ENCODE data around the gene NFAT5. TPM values are rescaled to one million over a fixed set of nuclear protein-coding genes. Genes with fewer than 3 reads are reported as not detected.

NFAT5 gene
- total RNA-seq, 2 experiments from 2014 or later, result 6.7 to 29.7 TPM

- no peaks in the 10 kb centered on the region for H3K9me2 ChIP-seq (ENCODE audit: insufficient read depth, low read length)
- no TSS peak for BruUV-seq (replicated peaks)
- H3K79me2 ChIP-seq (ENCODE audit: insufficient read depth, low read depth, low read length), result no peaks in the 10 kb centered on the region
- H4K20me1 ChIP-seq (ENCODE audit: insufficient read depth, low read length), result no peaks in the 10 kb centered on the region
- ChIA-PET POLR2A (interaction anchor here (0.7 kb wide), 1 partner anchor 1842 kb away, joined by 7 read pairs; no protein-coding TSS in a partner anchor), CTCF (ENCODE audit: unreplicated experiment) (no interaction called here)
- H3K36me3 ChIP-seq (ENCODE audit: insufficient read depth, low read length), result peaks cover 53% of the 10 kb centered on the region
- H3K4me3 ChIP-seq (ENCODE audit: low read depth, low read length, poor library complexity, severe bottlenecking), result no peak overlapping the region
- no peak overlapping the region for H3K27ac ChIP-seq (ENCODE audit: low read depth, low read length, poor library complexity, severe bottlenecking)
- TF ChIP-seq EZH2phosphoT487 (IDR thresholded peaks at IDR 0.05; ENCODE audit: borderline replicate concordance, low read depth, low read length), result no peak
- TF ChIP-seq CTCF (conservative IDR thresholded peaks at IDR 0.05; ENCODE audit: low read length), result no peak
- H3K4me2 ChIP-seq (ENCODE audit: low read length), result no peak overlapping the region
- H3K9me3 ChIP-seq (ENCODE audit: low read length), result no peaks in the 10 kb centered on the region
- intact Hi-C loops (cut with micrococcal nuclease; ENCODE audit: unreplicated experiment), result no loop called here
- no peaks in the 10 kb centered on the region for H3K4me1 ChIP-seq (ENCODE audit: insufficient read depth, low read length, poor library complexity, severe bottlenecking)
- no peak overlapping the region for H2AFZ ChIP-seq (ENCODE audit: low read length)
- DNase-seq (ENCODE audit: low spot score), result no peak
Measured at GRCh38 chr16:69672998-69673713, 107.4 kb downstream of the NFAT5 start.

- Histone ChIP-seq H2AFZ (ENCODE audit: low read length) (no peak overlapping the region), H3K27ac (ENCODE audit: low read depth, low read length, poor library complexity, severe bottlenecking) (no peak overlapping the region), H3K4me2 (ENCODE audit: low read length) (no peak overlapping the region), H3K79me2 (ENCODE audit: insufficient read depth, low read depth, low read length) (no peaks in the 10 kb centered on the region), H3K9me2 (ENCODE audit: insufficient read depth, low read length) (no peaks in the 10 kb centered on the region), H3K36me3 (ENCODE audit: insufficient read depth, low read length) (peaks cover 66% of the 10 kb centered on the region), H3K4me1 (ENCODE audit: insufficient read depth, low read length, poor library complexity, severe bottlenecking) (no peaks in the 10 kb centered on the region), H3K9me3 (ENCODE audit: low read length) (no peaks in the 10 kb centered on the region), H4K20me1 (ENCODE audit: insufficient read depth, low read length) (no peaks in the 10 kb centered on the region), H3K4me3 (ENCODE audit: low read depth, low read length, poor library complexity, severe bottlenecking) (no peak overlapping the region)
- no peak for DNase-seq (ENCODE audit: low spot score)
- TF ChIP-seq EZH2phosphoT487 (IDR thresholded peaks at IDR 0.05; ENCODE audit: borderline replicate concordance, low read depth, low read length) (no peak), CTCF (conservative IDR thresholded peaks at IDR 0.05; ENCODE audit: low read length) (no peak)
- CTCF ChIA-PET (ENCODE audit: unreplicated experiment), result no interaction called here
- POLR2A ChIA-PET, result interaction anchor here (0.6 to 0.8 kb wide), 2 partner anchors 10 to 19 kb away, joined by 3 read pairs; no protein-coding TSS in a partner anchor
- intact Hi-C loops (cut with micrococcal nuclease; ENCODE audit: unreplicated experiment), result no loop called here
- no TSS peak for BruUV-seq (replicated peaks)
Measured at GRCh38 chr16:69680358-69680757, 114.6 kb downstream of the NFAT5 start.

GRCh38 chr16:69688589-69688988, 122.8 kb downstream of the NFAT5 start:
- no peak overlapping the region for H3K27ac ChIP-seq (ENCODE audit: low read depth, low read length, poor library complexity, severe bottlenecking)
- no peaks in the 10 kb centered on the region for H3K9me3 ChIP-seq (ENCODE audit: low read length)
- H3K9me2 ChIP-seq (ENCODE audit: insufficient read depth, low read length), result no peaks in the 10 kb centered on the region
- H3K4me2 ChIP-seq (ENCODE audit: low read length), result no peak overlapping the region
- intact Hi-C loops (cut with micrococcal nuclease; ENCODE audit: unreplicated experiment), result no loop called here
- peaks cover 13% of the 10 kb centered on the region for H3K4me1 ChIP-seq (ENCODE audit: insufficient read depth, low read length, poor library complexity, severe bottlenecking)
- POLR2A ChIA-PET, result interaction anchor here (0.6 to 1.1 kb wide), 3 partner anchors 13 to 115 kb away, joined by 3 to 5 read pairs (median 4); no protein-coding TSS in a partner anchor
- H3K4me3 ChIP-seq (ENCODE audit: low read depth, low read length, poor library complexity, severe bottlenecking), result no peak overlapping the region
- TF ChIP-seq EZH2phosphoT487 (IDR thresholded peaks at IDR 0.05; ENCODE audit: borderline replicate concordance, low read depth, low read length), result no peak
- no peak for TF ChIP-seq CTCF (conservative IDR thresholded peaks at IDR 0.05; ENCODE audit: low read length)
- no peak for DNase-seq (ENCODE audit: low spot score)
- no TSS peak for BruUV-seq (replicated peaks)
- peaks cover 49% of the 10 kb centered on the region for H3K36me3 ChIP-seq (ENCODE audit: insufficient read depth, low read length)
- no peaks in the 10 kb centered on the region for H3K79me2 ChIP-seq (ENCODE audit: insufficient read depth, low read depth, low read length)
- no peaks in the 10 kb centered on the region for H4K20me1 ChIP-seq (ENCODE audit: insufficient read depth, low read length)
- CTCF ChIA-PET (ENCODE audit: unreplicated experiment), result no interaction called here
- H2AFZ ChIP-seq (ENCODE audit: low read length), result no peak overlapping the region
